ENCODE measurements around the gene ZNF408.

ZNF408 gene

DNA sequence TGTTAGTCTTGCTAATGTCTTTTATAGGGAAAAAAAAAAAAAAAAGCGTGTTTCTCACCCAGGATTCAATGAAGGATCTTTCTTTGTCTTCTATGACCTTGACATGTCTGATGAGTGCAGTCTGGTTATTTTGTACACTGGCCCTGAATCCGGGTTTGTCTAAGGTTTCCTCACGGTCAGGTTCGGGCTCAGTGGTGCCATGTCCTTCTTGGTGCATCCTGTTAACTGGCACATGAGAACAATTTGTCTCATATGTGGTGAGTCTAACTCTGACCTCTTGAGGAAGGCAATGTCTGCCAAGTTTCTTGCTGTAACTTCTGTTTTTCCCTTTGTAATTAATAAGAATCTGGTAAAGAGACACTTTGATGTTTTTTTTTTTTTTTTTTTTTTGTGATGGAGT lies 30.7 kb downstream of the ZNF408 start:
- DNase-seq = no peak
- no peaks in the 10 kb centered on the region for H3K9me3 ChIP-seq
- H3K4me3 ChIP-seq (ENCODE audit: low read depth, low read length) = no peak overlapping the region
- H3K27me3 ChIP-seq = no peaks in the 10 kb centered on the region
- TF ChIP-seq, protein P1, sequence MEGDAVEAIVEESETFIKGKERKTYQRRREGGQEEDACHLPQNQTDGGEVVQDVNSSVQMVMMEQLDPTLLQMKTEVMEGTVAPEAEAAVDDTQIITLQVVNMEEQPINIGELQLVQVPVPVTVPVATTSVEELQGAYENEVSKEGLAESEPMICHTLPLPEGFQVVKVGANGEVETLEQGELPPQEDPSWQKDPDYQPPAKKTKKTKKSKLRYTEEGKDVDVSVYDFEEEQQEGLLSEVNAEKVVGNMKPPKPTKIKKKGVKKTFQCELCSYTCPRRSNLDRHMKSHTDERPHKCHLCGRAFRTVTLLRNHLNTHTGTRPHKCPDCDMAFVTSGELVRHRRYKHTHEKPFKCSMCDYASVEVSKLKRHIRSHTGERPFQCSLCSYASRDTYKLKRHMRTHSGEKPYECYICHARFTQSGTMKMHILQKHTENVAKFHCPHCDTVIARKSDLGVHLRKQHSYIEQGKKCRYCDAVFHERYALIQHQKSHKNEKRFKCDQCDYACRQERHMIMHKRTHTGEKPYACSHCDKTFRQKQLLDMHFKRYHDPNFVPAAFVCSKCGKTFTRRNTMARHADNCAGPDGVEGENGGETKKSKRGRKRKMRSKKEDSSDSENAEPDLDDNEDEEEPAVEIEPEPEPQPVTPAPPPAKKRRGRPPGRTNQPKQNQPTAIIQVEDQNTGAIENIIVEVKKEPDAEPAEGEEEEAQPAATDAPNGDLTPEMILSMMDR (IDR thresholded peaks at IDR 0.05; ENCODE audit: low read depth, low read length) = no peak
- H3K36me3 ChIP-seq = no peaks in the 10 kb centered on the region
- no peaks in the 10 kb centered on the region for H3K4me1 ChIP-seq

DNA sequence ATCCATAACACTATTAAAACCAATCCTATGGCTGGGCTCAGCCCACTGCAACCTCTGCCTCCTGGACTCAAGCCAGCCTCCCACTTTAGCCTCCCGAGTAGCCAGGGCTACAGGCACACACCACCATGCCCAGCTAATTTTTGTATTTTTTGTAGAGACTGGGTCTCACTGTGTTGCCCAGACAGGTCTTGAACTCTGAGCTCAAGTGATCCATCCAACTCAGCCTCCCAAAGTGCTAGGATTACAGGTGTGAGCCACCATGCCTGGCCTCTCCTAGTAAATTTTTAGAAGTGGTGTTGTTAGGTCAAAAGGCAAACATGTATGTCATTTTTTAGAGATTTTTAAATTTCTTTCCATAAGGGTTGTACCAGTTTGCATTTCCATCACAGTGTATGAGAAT lies 32.4 kb downstream of the ZNF408 start:
- TF ChIP-seq, protein P1 (IDR thresholded peaks at IDR 0.05; ENCODE audit: low read depth, low read length) = no peak
- Histone ChIP-seq H3K4me1 (no peaks in the 10 kb centered on the region), H3K4me3 (ENCODE audit: low read depth, low read length) (no peak overlapping the region), H3K27me3 (no peaks in the 10 kb centered on the region), H3K36me3 (no peaks in the 10 kb centered on the region), H3K9me3 (no peaks in the 10 kb centered on the region)
- no peak for DNase-seq

DNA sequence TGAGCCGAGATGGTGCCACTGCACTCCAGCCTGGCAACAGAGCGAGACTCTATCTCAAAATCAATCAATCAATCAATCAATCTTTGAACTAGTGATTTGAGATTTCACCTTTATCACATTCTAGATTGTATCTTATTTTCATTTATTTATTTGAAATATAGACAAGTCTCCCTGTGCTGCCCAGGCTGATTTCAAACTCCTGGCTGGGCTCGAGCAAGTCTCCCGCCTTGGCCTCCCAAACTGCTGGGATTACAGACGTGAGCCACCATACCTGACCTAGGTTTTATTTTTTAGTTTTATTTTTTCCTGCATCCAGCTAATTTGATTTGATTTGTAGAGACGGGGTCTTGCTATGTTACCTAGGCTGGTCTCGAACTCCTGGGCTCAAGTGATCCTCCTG lies 35.3 kb downstream of the ZNF408 start:
- Histone ChIP-seq H3K4me3 (ENCODE audit: low read depth, low read length) (no peak overlapping the region), H3K36me3 (no peaks in the 10 kb centered on the region), H3K27me3 (no peaks in the 10 kb centered on the region), H3K4me1 (no peaks in the 10 kb centered on the region), H3K9me3 (no peaks in the 10 kb centered on the region)
- no peak for DNase-seq
- TF ChIP-seq, protein P1 (IDR thresholded peaks at IDR 0.05; ENCODE audit: low read depth, low read length) = no peak

DNA sequence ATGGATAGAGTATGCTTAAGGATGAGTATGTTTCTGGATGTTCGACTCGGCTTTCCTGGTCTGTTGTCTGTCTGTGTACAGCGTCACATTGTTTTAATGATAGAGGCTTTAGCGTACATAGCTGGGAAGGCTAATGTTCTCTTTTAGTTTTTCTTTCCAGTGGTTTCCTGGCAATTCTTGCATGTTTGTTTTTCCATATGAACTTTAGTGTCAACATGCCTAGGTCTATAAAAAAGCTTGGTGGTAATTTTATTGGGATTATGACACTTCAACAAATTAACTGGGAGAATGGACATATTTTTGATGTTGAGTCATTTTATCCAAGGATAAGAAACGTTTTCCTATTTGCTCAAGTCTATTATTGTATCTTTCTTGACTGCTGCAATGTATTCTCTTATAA lies 35.8 kb downstream of the ZNF408 start:
- no peaks in the 10 kb centered on the region for H3K27me3 ChIP-seq
- TF ChIP-seq, protein P1 (IDR thresholded peaks at IDR 0.05; ENCODE audit: low read depth, low read length) = no peak
- no peaks in the 10 kb centered on the region for H3K4me1 ChIP-seq
- H3K9me3 ChIP-seq = no peaks in the 10 kb centered on the region
- DNase-seq = no peak
- H3K4me3 ChIP-seq (ENCODE audit: low read depth, low read length) = no peak overlapping the region
- H3K36me3 ChIP-seq = no peaks in the 10 kb centered on the region

DNA sequence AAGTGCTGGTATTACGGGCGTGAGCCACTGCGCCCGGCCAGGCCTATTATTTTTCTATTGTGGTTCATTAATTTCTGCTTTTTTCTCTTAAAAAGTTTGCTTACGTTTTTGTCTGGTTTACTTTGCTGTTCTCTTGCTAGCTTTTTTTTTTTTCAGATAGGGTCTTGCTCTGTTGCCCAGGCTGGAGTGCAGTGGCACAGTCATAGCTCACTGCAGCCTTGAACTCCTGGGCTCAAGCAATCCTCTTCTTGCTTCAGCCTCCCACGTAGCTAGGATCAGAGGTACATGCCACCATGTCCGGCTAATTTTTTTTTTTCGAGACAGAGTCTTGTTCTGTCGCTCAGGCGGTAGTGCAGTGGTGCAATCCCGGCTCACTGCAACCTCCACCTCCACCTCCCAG lies 36.9 kb downstream of the ZNF408 start:
- no peak for DNase-seq
- H3K4me1 ChIP-seq = no peaks in the 10 kb centered on the region
- H3K27me3 ChIP-seq = no peaks in the 10 kb centered on the region
- TF ChIP-seq, protein P1 (IDR thresholded peaks at IDR 0.05; ENCODE audit: low read depth, low read length) = no peak
- peaks cover 5% of the 10 kb centered on the region for H3K36me3 ChIP-seq
- H3K9me3 ChIP-seq = no peaks in the 10 kb centered on the region
- H3K4me3 ChIP-seq (ENCODE audit: low read depth, low read length) = no peak overlapping the region

- H3K9me3 ChIP-seq = no peaks in the 10 kb centered on the region
- H3K27me3 ChIP-seq = no peaks in the 10 kb centered on the region
- no peak overlapping the region for H3K4me3 ChIP-seq (ENCODE audit: low read depth, low read length)
- H3K36me3 ChIP-seq = peaks cover 17% of the 10 kb centered on the region
- TF ChIP-seq, protein P1 (IDR thresholded peaks at IDR 0.05; ENCODE audit: low read depth, low read length) = no peak
- no peak for DNase-seq
- H3K4me1 ChIP-seq = no peaks in the 10 kb centered on the region
Measured at GRCh38 chr11:46738887-46739286, 38.1 kb downstream of the ZNF408 start.

Data from BE2C (cell line).